Measurements from ENCODE around the gene ATP6V0A1.
"Not testable (repeated sequence)": the region's sequence is repeated elsewhere in the genome, so short reads cannot be mapped to it uniquely, and the experiment has no call there.

The ATP6V0A1 gene

DNA sequence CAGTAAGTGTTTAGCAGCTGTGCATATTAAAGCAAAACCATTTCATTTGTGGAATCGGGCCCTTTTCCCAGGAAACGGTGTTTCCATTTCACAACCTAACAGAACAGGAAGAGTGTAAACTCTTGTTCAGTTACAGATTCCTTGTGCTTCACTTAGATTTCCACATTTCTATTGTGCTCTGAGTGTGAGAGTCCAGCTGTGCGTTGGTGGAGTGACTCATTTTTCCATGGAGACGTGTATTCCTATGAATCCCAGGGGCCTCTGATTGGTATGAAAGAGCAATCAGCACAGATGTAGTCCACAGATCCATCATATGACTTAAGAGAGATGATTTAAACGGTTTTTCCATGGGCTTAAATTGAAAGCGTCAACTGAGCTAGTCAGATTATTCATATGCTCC lies 22.3 kb upstream of the ATP6V0A1 start:
- DNase-seq (ENCODE audit: low read depth in 2 of 2) = no peak

DNA sequence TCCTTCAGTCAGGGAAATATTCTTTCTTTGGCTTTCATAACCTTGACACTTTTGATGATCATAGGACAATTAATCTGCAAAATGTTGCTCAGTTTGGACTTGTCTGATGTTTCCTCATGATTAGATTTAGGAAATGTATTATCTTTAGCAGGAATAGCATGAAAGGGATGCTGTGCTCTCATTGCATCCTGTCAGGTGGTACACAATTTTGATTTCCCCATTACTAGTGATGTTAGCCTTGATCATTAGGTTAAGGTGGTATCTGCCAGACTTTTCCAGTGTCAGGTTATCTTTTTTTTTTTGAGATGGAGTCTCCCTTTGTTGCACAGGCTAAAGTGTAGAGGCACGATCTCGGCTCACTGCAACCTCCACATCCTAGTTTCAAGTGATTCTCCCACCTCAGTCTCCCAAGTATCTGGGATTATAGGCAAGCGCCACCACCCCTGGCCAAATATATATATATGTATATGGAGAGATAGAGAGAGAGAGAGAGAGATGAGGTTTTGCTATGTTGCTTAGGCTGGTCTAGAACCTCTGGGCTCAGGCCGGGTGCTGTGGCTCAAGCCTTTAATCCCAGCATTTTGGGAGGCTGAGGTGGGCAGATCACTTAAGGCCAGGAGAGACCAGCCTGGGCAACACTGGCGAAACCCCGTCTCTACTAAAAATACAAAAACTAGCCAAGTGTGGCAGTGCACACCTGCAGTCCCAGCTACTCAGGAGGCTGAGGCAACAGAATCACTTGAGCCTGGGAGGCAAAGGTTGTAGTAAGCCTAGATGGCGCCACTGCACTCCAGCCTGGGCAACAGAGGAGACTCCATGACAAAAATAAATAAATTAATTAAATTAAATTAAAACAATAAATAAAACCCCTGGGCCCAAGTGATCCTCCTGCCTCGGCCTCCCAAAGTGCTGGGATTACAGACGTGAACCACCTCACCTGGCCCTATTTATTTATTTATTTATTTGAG lies 19.8 kb upstream of the ATP6V0A1 start:
- no peak for DNase-seq (ENCODE audit: low read depth in 2 of 2)

DNA sequence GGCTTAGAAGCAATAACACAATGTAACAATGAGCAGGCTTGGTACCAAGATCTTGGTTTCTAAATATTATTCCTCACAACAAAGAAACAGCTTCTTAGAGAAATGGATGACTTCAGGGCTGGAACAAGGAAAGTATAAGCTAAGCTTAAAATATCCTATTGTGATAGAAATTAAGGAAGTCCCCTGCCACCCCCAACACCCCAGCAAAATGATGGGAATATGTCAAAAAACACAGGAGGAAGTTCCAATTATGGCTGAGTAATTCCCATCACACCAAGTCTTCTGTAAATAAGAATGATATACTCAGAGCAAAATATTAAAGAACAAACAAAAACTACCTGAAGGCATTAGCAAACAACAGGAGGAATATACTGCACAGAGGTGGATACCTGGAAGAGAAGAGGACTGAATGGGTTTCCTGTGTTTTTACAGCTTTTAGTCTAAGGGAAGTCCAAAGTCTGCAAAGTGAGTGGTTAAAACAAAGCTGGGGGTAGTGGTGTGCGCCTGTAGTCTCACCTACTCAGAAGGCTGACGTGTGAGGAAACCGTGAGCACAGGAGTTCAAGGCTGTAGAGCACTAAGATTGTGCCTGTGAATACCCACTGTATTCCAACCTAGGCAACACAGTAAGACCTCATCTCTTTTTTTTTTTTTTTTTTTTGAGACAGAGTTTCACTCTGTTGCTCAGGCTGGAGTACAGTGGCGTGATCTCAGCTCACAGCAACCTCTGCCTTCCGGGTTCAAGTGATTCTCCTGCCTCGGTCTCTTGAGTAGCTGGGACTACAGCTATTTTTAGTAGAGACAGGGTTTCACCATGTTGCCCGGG lies 17.1 kb upstream of the ATP6V0A1 start:
- DNase-seq (ENCODE audit: low read depth in 2 of 2) = no peak

DNA sequence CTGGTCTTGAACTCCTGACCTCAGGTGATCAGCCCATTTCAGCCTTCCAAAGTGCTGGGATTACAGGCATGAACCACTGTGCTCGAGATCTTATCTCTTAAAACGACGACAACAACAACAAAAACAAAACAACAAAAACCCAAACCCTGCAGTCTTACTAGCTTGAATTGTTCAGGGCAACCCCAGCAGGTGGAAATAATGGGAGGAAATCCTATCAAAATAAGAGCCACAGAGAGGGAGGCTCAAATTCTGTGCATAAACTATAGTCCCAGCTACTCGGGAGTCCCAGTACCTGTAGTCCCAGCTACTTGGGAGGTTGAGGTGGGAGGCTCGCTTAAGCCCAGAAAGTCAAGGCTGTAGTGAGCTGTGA lies 16.5 kb upstream of the ATP6V0A1 start:
- DNase-seq (ENCODE audit: low read depth in 2 of 2) = no peak

DNA sequence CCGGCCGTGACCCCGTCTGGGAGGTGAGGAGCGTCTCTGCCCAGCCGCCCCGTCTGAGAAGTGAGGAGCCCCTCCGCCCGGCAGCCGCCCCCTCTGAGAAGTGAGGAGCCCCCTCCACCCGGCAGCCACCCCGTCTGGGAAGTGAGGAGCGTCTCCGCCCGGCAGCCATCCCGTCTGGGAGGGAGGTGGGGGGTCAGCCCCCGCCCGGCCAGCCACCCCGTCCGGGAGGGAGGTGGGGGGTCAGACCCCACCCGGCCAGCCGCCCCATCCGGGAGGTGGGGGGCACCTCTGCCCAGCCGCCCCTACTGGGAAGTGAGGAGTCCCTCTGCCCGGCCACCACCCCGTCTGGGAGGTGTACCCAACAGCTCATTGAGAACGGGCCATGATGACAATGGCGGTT lies 9.5 kb upstream of the ATP6V0A1 start:
- DNase-seq (ENCODE audit: low read depth in 2 of 2) = not testable (repeated sequence)

DNA sequence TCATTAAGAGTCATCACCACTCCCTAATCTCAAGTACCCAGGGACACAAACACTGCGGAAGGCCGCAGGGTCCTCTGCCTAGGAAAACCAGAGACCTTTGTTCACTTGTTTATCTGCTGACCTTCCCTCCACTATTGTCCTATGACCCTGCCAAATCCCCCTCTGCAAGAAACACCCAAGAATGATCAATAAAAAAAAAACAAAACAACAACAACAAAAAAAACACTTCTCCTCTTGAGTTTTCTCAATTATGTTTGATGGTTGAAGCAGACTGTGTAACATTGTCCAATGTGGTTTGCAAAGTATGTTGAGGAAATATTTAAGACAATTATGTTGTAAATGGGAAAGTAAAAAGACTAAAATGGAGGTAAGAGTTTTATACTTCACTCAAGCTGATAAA lies 8.8 kb upstream of the ATP6V0A1 start:
- DNase-seq (ENCODE audit: low read depth in 2 of 2) = not testable (repeated sequence)

DNA sequence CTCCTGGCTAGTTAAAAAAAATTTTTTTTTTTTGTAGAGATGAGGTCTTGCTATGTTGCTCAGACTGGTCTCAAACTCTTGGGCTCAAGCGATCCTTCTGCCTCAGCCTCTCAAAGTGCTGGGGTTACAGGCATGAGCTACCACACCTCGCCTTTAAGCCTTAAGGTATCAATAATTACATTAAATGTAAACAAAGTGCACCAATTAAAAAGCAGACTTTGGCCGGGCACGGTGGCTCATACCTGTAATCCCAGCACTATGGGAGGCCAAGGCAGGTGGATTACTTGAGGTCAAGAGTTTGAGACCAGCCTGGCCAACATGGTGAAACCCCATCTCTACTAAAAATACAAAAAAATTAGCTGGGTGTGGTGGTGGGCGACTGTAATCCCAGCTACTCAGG lies 7.4 kb upstream of the ATP6V0A1 start:
- DNase-seq (ENCODE audit: low read depth in 2 of 2) = not testable (repeated sequence)

DNA sequence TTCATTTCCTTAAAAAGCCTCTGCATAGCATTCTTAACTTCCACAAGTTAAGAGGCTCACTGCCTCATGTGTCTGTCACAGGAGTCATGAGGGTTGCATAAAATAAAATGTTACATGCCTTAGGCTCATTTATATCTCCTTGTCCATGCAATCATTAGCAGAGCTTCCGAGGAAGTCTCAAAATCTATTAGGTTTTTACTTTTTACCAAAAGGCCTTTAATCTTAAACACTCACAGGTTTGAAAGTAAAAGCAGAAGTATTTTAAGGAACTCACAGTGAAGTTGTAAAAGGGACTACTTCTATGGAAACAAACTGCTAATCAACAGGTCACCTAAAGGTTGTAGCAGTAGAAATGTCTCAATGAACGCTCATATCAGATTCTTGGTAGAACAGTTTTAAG lies 5.2 kb upstream of the ATP6V0A1 start:
- no peak for DNase-seq (ENCODE audit: low read depth in 2 of 2)

DNA sequence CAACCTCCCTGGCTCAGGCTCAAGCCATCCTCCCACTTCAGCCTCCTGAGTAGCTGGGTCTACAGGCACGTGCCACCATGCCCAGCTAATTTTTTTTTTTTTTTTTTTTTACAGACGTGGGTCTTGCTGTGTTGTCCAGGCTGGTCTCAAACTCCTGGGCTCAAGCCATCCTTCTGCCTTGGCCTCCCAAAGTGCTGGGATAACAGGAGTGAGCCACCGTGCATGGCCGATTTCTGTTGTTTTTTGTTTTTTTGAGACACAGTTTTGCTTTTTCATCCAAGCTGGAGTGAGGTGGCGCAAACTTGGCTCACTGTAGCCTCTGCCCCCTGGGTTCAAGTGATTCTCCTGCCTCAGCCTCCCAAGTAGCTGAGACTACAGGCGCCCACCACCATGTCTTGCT lies 3.7 kb upstream of the ATP6V0A1 start:
- DNase-seq (ENCODE audit: low read depth in 2 of 2) = not testable (repeated sequence)

DNA sequence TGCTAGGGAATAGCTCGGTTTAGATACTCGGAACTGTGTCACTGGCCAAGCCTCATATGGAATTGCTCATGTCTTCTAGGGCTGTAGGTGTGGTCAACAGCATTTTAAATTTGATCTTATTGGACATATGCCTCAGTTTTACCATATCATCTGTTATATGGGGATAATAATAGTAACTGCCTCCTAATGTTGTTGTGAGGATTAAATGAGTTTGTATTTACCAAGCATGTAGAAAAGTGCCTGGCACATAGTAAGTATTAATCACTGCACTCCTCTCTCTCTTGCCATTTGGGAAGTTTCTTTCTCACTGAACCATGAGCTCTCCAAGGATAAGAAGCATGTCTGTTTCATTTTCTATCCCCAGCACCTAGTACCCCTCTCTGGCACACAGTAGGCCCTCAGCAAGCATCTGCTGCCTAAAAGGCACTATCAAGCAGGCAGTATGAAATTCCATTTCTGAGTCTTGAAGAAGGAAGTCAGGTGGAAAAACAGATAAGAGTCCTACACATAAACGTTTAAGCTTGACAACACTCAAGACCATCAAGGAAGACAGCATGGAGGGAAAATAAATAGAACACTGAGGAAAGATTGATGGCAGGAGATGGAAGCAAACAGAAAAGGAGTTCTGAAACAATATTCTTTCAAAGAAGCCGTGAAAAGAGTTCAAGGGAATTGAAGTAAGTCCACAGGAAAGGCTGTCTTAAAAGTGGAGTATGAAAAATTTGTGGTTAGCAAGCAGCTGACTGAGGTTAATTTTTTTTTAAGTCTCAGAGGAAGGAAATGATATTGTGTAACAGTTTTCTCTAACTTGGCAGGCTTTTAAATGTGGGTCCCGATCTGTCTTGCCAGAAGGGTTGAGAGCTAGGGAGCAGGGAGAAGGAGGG lies 2.2 kb upstream of the ATP6V0A1 start:
- DNase-seq (ENCODE audit: low read depth in 2 of 2) = no peak

DNA sequence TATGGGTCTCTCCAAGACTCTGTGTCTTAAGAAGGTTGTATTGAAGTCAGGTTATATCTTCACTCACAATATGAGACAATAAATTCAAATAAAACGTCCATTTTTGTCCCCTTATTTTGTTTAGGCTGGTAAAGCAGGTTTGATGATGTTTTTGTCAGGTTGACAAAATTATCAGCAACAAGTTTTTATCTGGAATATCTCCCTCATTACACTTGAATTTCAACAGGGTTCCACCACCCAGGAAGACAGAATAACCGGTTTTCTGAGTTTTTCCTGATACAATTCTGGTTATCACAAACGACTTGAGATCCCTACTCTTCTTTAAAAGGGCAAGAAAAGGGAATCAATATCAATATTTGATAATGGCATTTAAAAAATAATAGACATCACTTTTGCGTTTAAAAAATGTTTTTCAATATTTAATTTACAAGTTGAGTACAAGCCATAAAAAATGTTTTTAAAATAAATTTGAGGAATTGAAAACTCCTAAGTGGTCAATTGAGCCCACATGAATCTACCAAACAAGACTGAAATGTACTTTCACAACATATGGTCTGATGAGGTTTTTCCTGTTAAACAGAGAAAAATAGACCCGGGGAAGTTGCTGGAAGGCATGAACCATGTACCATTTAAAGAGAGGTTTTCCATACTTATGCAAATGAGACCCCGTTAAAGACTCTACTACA lies 1.4 kb upstream of the ATP6V0A1 start:
- DNase-seq (ENCODE audit: low read depth in 2 of 2) = no peak

DNA sequence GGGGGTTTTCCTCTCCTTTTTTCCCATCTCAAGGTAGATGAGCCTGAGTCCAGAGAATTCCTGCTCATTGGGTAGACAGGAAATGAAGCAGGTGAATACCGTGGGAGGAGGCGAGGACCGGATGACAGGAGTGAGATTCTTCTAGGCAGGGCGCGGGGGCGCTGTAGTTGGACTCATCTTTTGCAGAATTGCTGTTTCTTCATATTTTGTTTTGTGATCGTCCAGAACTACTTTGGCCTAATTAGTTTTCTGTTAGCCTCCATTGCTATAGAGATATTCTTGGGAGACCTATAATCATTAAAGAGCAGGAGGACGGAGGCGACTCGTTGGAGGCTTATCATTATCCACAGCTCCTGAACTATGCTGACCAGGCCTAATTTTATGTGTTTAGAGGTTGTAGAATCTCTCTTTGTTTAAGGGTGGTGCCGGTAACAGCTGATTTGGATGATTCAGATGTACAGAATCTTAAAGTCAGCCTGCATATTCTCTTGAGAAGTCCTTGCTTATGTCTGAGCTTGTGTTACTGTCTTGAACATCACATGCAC lies 650 bp downstream of the ATP6V0A1 start:
- peak in 1 of 2 donors; percentile 25 for DNase-seq (ENCODE audit: low read depth in 2 of 2)

DNA sequence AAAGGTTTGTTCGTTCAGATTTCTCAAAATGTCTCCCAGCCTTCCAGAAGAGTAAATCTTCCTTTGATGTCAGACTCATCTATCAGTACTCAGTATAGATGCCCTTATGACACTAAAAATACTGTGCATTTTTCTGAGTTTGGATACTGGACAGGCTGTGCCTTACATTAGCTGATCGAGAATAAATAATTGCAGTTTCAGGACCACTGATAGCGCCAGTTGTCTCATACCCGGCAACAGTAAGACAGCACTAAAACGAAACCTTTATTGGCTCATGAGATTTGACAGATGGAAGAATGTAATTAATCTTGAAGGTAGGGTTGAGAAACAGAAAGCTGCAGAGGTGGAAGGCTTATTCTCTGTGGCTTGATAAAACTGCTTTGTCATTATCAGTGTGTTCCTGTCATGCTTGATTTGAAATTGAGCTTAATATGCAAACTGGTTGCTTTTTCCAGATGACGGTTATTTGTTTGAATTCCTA lies 1.2 kb downstream of the ATP6V0A1 start:
- DNase-seq (ENCODE audit: low read depth in 2 of 2) = no peak

DNA sequence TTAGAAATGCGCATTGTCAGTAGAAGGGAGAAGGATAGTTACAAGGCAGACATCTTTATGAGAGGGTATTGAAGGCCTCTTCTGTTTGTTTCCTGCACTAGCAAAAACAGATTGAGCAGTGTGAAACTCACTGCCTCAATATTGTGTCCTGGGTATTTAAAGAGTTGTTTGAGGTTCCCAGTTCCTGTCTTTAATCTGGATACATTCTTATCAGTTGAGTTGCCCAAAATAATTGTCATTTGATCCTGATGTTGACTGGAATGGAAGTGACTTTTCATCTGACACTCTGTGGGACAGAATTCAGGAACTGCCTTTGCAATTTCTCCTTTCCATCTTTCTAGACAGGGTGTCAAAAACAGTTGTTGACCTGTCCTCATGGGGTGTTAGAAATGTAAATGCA lies 1.7 kb downstream of the ATP6V0A1 start:
- DNase-seq (ENCODE audit: low read depth in 2 of 2) = no peak

DNA sequence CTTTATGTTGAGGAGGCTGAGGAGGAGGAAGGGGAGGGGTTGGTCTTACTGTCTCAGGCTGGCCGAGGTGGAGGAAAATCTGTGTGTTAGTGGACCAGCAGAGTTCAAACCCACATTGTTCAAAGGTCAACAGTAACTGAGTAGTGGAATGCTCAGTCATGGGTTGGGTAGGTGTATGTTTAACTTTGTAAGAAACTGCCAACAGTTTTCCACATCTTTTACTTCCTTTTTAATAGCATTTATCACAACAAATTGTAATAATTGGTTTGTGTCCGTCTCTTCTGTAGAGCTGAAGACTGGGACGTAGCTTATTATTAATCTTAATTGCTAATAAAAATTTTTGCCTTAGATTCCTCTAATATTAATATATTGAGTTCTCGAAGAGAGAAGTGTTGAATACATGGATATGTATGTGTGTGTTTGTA lies 5.3 kb downstream of the ATP6V0A1 start:
- no peak for DNase-seq (ENCODE audit: low read depth in 2 of 2)

DNA sequence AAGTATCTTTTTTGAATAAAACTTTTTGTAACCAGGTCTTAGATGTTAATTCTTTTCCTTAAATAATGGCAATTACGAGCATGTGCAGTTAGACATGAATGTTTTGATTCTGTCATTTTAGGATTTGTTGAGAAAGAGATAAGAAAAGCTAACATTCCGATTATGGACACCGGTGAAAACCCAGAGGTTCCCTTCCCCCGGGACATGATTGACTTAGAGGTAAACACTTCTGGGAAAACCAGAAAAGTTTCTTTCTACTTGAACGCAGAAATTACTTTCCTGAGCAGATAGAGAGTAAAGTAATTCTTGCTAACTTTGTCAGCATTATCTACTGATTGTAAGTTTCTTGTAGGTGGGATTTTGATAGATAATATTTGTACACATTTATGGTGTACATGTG lies 9.2 kb downstream of the ATP6V0A1 start:
- no peak for DNase-seq (ENCODE audit: low read depth in 2 of 2)

DNA sequence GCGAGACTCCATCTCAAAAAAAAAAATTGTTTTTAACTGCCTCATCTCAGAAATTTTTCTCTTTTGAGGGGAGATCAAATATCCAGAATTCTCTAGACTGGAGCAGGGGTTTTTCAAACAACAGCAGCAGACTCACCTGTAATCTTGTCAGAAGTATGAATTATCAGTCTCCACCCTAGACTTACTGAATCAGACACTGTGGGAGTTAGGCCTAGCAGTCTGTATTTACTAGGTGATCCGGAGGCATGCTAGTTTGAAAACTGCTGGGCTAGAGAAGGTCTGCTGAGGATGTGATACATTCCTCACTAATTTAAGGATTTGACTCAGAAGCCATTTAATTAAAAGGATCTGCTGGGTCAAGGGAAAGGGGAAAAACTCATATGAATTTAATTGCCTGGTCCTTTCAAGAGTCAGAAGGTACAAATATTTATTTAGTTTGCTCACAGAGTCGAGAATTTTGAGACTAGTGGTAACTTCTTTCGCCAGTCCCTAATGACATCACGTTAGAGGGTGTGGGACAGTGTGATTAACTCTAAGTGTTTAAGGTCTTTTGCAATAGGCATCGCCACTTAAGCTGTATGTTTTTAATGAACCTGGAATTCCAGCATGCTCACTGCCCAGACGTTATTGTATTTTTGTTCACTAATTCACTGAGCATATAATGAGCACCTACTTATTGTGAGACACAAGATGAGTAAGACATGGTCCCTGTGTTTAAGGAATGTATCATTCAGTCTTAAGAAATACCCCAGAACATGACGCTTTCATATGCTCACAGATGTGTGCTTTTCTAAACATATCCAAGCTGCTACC lies 14.2 kb downstream of the ATP6V0A1 start:
- no peak for DNase-seq (ENCODE audit: low read depth in 2 of 2)

DNA sequence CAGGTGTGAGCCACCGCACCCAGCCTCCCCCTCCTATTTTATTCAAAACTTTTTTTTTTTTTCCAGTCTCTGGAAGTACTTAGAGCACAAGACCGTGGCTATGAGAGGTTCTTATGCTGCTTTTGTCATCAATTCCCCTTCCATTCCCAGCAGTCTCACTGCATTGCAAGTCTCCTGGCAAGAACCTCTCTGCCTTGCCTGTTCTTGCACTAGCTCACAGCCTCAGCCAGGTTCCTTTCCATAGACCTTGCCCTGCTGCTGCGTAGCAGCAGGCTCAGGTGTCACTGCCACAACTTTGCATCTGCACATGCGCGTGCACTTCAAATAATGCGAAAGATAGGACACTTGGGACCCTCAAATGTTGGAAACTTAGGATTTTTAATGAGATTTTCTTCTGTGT lies 15.6 kb downstream of the ATP6V0A1 start:
- DNase-seq (ENCODE audit: low read depth in 2 of 2) = no peak

DNA sequence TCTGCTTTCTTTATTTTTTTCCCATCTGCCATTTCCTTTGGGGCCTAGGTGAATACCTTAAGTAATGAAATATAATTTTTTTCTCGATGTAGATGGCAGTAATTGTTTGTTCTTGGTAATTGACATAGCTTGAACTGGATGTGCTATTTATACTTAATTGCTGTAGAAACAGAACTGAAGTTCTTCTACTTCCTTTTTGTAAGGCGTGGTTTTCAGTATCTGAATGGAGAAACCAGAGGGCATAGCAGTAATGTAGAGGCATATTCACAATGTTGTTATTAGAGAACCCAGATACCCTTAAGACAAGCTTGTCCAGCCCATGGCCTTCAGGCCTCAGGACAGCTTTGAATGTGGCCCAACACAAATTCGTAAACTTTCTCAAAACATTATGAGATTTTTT lies 16.4 kb downstream of the ATP6V0A1 start:
- DNase-seq (ENCODE audit: low read depth in 2 of 2) = no peak

DNA sequence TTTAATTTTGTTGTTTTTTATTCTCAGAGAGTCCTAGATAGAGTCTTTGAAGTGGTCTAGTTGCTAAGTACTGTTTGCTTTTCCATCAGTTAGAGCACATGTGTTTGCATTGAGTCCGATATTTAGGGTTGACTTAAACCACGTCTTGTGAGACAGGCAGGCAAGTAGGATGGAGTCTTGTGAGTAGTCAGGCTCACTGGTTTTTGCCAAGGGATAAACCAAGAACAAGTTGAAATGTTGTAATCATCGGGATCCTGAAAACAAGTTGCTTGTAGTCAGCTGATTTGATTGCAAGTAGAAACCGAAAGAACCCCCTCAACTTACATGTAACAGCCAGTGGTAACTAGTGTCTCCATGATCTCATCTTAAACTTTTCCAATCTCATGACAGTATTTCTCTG lies 17.2 kb downstream of the ATP6V0A1 start:
- no peak for DNase-seq (ENCODE audit: low read depth in 2 of 2)
